Nephron progenitor cell (in vitro differentiated cells): Measurements from ENCODE around the gene ADAD2.

Experiments
- DNase-seq: peaks from one replicate; pipeline ENCODE4 v3.0.0; 2021
- H3K27ac Mint-ChIP-seq: 2 replicates; pipeline ENCODE4 v1.8.0; 2021; ENCODE audit warnings: mild to moderate bottlenecking, moderate library complexity, mixed read lengths
- H3K27me3 Mint-ChIP-seq: 2 replicates; pipeline ENCODE4 v1.8.0; 2021; ENCODE audit warnings: mild to moderate bottlenecking, low read depth, mixed read lengths; ENCODE audit not compliant: poor library complexity
- H3K36me3 Mint-ChIP-seq: 2 replicates; pipeline ENCODE4 v1.8.0; 2021; ENCODE audit warnings: low read depth, mixed read lengths
- H3K4me1 Mint-ChIP-seq: 2 replicates; pipeline ENCODE4 v1.8.0; 2021; ENCODE audit warnings: mixed read lengths
- H3K4me3 Mint-ChIP-seq: 2 replicates; pipeline ENCODE4 v1.8.0; 2021; ENCODE audit warnings: mild to moderate bottlenecking, moderate library complexity, mixed read lengths
- H3K9me3 Mint-ChIP-seq: 2 replicates; pipeline ENCODE4 v1.8.0; 2021; ENCODE audit warnings: mild to moderate bottlenecking, moderate library complexity, mixed read lengths
- TF ChIP-seq, protein P1 (sequence below): fragments of 200-600 bp; sonication (generic); IDR thresholded peaks from 2 replicates; pipeline ENCODE4 v1.5.0; 2021; ENCODE audit warnings: antibody characterized with exemption

ADAD2 gene

DNA sequence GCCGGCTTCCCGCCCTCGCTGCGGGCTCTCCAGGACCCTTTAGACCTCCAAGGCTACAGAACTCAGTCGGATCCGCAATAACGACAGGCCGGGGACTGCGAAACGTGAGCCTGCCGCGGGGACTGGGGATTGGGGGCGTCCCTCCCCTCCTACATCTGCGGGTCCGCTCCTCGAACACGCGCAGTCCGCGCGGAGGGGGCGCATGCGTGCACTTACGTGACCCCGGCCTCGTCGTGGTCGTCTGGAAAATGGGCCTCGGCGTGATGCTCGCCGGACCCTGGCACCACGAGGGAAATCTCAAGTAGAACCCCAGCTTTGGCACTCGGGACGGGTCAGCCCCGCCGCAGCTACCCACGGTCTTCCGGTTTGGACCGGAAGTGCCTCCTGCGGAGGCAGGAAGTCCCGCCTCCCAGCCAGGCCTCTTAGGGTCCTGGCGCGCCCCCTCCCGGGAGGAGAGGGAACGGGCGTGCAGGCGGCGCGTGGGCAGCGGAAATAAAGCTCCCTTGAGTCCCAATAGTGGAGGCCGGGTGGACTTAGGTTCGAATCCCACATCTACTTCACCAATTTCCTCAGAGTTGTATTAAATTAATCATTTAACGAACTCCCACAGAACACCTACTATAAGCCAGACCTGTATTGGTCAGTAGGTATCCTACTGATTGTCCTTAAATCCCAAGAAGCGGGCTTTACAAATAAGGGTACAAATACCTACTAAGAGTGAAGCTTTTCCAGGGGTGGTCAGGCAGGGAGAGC lies 4.1 kb upstream of the ADAD2 start, which contains the start of gene TAF1C:
TSS of gene TAF1C (minus strand) at position 373 of the 753 bp plus-strand sequence. CDS start 2,069 bp downstream, outside the sequence.
- no peaks in the 10 kb centered on the region for H3K9me3 Mint-ChIP-seq
- H3K27ac Mint-ChIP-seq, result no peak within 1 kb of the TSS
- peaks cover 19% of the 10 kb centered on the region for H3K36me3 Mint-ChIP-seq
- no peaks in the 10 kb centered on the region for H3K27me3 Mint-ChIP-seq
- TF ChIP-seq, protein P1, sequence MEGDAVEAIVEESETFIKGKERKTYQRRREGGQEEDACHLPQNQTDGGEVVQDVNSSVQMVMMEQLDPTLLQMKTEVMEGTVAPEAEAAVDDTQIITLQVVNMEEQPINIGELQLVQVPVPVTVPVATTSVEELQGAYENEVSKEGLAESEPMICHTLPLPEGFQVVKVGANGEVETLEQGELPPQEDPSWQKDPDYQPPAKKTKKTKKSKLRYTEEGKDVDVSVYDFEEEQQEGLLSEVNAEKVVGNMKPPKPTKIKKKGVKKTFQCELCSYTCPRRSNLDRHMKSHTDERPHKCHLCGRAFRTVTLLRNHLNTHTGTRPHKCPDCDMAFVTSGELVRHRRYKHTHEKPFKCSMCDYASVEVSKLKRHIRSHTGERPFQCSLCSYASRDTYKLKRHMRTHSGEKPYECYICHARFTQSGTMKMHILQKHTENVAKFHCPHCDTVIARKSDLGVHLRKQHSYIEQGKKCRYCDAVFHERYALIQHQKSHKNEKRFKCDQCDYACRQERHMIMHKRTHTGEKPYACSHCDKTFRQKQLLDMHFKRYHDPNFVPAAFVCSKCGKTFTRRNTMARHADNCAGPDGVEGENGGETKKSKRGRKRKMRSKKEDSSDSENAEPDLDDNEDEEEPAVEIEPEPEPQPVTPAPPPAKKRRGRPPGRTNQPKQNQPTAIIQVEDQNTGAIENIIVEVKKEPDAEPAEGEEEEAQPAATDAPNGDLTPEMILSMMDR, result peak; percentile 90
- H3K4me1 Mint-ChIP-seq, result peaks cover 19% of the 10 kb centered on the region
- H3K4me3 Mint-ChIP-seq, result peak within 1 kb of the TSS; percentile 94
- peak; percentile 91 for DNase-seq

DNA sequence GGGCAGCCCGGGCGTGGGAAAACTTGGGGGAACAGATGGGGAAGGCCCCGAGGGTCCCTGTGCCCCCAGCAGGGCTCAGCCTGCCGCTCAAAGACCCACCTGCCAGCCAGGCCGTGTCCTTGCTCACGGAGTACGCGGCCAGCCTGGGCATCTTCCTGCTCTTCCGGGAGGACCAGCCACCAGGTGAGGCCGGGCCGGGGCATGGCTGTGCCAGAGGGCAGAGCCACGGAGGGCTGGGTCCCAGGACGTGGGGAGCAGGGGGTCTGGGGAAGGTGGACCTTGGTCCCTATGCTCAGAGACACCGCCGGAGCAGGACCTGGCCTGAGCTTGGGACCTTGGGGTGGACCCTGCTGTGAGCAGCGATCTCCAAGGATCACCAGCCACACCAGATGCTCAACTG lies 509 bp downstream of the ADAD2 start:
- Mint-ChIP-seq H3K9me3 (no peaks in the 10 kb centered on the region), H3K27me3 (peaks cover 11% of the 10 kb centered on the region)
- TF ChIP-seq, protein P1, result no peak

DNA sequence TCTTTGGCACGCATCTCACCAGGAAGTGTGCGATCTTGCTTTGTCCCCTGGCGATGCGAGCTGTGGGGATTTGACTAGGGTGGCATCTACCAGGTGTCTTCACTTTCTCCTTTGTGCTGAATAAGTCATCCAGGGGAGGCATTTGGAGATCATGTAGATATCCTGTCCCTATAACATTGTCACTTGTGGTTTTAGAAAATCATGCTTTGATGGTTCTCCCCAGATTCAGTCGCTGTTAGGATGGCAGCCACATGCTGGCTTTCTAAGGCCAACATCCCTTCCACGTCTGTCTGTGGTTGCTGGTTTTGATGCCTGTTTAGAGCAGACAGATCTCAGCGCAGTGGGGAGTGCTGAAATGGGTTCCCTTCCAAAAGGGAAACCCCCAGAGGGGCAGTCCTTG lies 2.5 kb downstream of the ADAD2 start:
- TF ChIP-seq, protein P1, result no peak
- Mint-ChIP-seq H3K4me3 (no peak overlapping the region), H3K27ac (no peak overlapping the region), H3K4me1 (peaks cover 15% of the 10 kb centered on the region), H3K27me3 (peaks cover 11% of the 10 kb centered on the region), H3K36me3 (no peaks in the 10 kb centered on the region), H3K9me3 (no peaks in the 10 kb centered on the region)
- no peak for DNase-seq

More for the DNA sequence above, 509 bp downstream of the ADAD2 start:
- no peak for DNase-seq
- Mint-ChIP-seq H3K27ac (no peak overlapping the region), H3K4me3 (no peak overlapping the region), H3K36me3 (no peaks in the 10 kb centered on the region), H3K4me1 (peaks cover 9% of the 10 kb centered on the region)

DNA sequence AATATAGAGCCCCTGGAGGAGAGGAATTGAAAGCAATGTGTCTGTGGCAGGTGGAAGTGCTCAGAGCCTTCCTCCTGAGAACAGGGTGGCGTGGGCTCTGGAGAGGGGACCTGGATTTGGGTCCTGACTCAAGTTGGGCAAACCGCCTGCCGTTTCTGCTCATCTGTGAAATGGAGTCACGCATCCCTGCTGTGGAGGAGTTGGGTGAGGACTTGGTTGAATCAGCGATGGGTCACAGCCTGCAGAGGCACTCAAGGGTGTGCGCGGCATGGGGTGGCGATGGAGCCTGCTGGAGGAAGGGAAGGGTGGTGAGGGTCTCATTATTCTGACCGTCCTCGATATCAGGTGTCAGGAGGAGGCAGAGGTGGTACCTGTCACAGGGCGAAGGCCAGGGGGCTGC lies 3.1 kb downstream of the ADAD2 start:
- peaks cover 18% of the 10 kb centered on the region for H3K4me1 Mint-ChIP-seq

DNA sequence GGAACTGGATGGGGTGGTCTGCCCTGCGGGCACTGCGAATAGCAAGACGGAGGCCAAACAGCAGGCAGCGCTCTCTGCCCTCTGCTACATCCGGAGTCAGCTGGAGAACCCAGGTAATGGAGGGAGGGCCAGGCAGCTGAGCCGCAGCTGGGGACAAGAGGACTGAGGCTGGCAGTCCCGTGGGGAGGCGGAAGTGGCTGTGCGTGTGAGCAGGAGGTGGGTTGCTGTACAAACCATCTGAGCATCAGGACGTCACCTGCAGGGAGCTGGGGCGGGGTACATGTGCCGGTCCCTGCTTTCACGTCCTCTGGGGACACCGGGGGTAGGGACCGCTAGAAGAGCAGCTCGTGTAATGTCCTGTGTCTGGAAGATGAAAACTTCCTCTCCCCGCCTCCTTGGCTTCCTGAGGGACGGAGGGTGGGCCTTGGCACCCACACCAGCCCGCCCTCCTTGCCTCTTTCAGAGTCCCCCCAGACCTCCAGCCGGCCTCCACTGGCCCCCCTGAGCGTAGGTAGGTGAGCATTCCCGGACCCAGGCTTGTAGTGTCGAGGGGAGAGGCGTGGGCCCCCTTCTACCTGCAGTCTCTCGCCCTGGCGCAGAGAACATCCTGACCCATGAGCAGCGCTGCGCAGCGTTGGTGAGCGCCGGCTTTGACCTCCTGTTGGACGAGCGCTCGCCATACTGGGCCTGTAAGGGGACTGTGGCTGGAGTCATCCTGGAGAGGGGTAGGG lies 3.7 kb downstream of the ADAD2 start:
- Mint-ChIP-seq H3K4me3 (no peak overlapping the region), H3K4me1 (peaks cover 22% of the 10 kb centered on the region), H3K9me3 (no peaks in the 10 kb centered on the region), H3K36me3 (no peaks in the 10 kb centered on the region), H3K27me3 (peaks cover 11% of the 10 kb centered on the region), H3K27ac (no peak overlapping the region)
- no peak for DNase-seq
- TF ChIP-seq, protein P1, result no peak

More for the DNA sequence above, 3.1 kb downstream of the ADAD2 start:
- Mint-ChIP-seq H3K27me3 (peaks cover 11% of the 10 kb centered on the region), H3K27ac (peak overlapping the region; percentile 77), H3K4me3 (no peak overlapping the region), H3K36me3 (no peaks in the 10 kb centered on the region), H3K9me3 (no peaks in the 10 kb centered on the region)
- TF ChIP-seq, protein P1, result no peak
- DNase-seq, result no peak
